Fibroblast of lung (primary cell): ENCODE results near the gene SEMG2.

Experiments used
- CTCF ChIP-seq, 2 donors: IDR thresholded peaks in 1 of 2; conservative IDR thresholded peaks in 1 of 2; 1 replicate in 1 of 2; 2 replicates in 1 of 2; pipeline ENCODE4 v1.5.1; 2011 to 2012; ENCODE audit warnings: low read length in 2 of 2, control low read depth in 1 of 2, inconsistent platforms in 1 of 2, low read depth in 1 of 2, mild to moderate bottlenecking in 1 of 2
- EZH2 ChIP-seq: IDR thresholded peaks from 2 replicates; pipeline ENCODE4 v1.5.1; 2012; ENCODE audit warnings: low read length, control low read depth, mild to moderate bottlenecking; ENCODE audit errors: missing control alignments

- no peak for TF ChIP-seq CTCF (conservative IDR thresholded peaks at IDR 0.05 in 1 of 2, IDR thresholded peaks at IDR 0.05 in 1 of 2; ENCODE audit: low read depth in 1 of 2, low read length in 2 of 2)
- TF ChIP-seq EZH2, result no peak
These were observed 11.2 kb upstream of the SEMG2 start for GRCh38 chr20:45209924-45210323.
